CD4-positive, alpha-beta T cell treated with Interferon alpha-2 for 1 hour (primary cell): ENCODE data around the gene MRPL40.

Source experiments
- DNase-seq, 2 donors: peaks; one replicate each; pipeline ENCODE4 v3.0.0-alpha.2; 2020 to 2022

MRPL40 gene

GRCh38 chr22:19463491-19464469 is 31.4 kb downstream of the MRPL40 start:
- DNase-seq = no peak

DNA sequence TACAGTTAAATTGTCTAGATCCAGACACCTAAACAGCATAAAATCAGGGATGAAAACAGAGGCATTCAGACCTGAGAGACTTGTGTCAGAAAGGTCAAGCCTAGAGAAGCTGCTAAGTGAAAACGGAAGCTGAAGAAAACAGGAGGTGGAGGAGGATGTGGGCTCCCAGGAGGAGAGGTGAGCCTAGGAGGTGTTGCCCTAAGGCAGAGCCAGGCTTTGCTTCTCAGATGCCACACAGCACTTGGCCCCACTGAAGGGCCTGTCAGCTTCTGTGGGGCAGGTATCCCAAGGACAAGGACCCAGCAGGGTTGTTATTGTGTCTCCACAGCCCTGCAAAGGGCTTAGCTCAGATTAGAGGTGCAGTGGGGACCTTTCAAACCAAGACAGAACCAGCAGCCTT is 32.2 kb downstream of the MRPL40 start:
- no peak for DNase-seq

- DNase-seq = no peak
Measured at GRCh38 chr22:19464975-19465374, 32.6 kb downstream of the MRPL40 start.

DNA sequence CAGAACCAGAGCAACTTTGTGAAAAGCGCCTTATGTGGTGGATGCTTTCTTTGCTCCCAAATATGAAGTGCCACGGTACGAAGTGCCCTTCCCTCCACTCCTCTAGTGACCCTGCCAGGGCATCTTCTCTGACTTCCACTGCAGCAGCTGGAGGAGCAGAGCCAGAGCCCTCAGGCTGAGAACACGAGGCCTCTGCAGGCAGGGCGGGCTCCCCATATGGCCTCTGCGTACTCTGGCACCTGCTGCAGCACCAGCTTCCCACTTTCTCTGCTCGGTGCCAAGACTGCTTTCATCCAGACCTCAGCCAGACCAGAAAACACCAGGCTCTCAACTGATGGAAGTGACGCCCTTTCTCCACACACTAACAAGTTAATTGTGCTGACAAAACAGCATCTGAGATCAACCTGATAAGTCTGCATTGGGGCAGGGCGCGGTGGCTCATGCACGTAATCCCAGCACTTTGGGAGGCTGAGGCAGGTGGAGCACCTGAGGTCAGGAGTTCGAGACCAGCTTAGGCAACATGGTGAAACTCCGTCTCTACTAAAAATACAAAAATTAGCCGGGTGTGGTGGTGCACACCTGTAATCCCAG is 33.9 kb downstream of the MRPL40 start:
- no peak for DNase-seq

DNA sequence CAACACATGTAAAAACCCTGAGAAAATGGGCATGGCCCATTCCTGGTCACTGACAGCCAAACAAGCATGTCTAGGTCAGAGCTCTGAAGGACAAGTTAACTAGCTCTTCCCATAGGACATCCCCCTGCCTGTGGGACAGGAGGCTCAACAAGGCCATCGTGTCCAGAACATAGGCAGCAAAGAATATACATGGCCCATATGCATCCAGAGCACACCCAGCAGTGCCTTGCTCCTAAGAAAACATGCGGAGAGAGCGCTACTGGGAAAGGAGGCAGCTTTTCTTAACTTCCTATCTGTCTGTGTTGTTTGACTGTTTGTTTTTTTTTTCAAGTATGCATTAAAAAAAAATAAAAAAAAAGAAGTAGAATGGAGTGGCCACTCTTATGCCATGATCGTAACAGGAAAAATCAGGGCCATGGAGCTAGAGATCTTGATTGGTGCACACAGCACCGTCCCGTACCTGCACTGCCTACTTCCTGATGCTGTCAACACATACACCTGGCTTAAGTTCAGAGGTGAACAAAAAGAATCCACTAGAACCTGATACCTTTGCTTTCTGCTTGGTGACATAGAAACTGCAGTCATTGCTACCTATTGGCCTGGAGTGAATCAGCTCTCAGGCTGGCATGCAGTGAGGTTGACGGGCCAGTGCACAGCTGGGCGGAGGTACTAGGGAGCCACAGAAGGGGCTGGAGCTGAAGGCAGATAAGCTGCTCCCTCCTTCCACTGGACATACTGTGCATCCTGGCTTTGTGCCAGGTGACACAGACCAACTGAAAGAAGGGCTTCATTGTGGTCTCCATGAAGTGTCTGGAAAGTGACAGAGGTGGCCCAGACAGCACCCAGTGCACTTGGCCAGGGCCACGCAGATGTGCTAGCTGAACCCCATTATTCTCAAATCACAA is 34.8 kb downstream of the MRPL40 start:
- DNase-seq = no peak

DNA sequence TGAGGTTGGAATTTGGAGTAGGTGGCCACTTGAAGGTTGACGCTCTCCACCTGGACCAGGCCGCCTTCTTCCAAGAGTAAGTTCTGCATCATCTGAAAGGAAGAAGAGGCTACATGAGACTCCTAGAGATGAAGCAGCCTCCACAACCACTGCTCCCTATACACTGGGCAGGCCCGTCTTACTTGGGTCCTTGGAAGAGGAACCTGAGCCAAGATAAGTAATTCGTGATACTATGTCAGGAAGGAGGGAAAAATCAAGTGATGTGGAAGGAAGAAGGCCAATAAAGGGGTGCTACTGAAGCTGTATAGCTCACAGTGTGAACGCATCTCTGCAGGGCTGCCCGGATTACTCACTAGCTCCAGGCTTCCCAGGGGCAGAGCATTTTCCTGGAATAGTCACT is 35.6 kb downstream of the MRPL40 start:
- no peak for DNase-seq

DNA sequence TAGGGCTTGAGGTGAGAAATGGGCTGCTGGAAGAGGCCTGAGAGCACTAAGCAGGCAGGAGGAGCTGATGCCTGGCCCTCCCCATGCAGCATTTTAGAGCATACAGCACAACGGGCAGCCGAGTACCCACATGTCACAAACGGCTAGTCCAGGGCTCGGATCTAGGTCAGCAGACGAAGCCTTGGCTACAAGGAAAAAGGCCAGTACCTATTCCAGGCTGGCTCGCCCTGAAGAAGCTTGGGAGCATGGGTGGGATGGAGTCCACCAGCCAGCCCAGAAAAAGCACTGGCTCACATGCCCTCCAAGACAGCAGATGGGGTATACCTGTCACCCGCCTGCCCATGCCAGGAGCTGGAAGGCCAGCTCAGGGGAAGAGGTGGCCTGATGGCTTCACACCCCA is 37.1 kb downstream of the MRPL40 start:
- DNase-seq = no peak

GRCh38 chr22:19470010-19470409 is 37.7 kb downstream of the MRPL40 start:
- DNase-seq = no peak

DNA sequence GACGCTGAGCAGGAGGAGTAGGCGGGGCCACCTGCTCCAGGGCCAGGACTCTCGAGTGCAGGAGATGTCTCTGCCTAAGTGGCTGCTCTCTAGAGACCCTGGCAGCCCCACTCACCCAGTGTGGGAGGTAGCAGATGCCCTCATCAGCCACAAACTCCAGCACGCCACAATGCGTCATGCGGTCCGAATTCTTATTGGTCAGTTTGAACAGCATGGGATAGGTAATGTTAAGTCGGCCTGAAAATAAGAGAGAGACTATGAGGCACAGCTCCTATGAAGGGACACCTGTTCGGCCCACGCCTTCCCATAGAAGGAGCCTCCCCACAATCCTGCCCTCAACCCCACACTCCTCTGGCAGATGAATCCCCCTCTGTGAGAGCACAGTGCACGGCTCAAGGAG is 39.2 kb downstream of the MRPL40 start:
- no peak for DNase-seq

GRCh38 chr22:19472233-19472632 is 39.9 kb downstream of the MRPL40 start:
- no peak for DNase-seq

DNA sequence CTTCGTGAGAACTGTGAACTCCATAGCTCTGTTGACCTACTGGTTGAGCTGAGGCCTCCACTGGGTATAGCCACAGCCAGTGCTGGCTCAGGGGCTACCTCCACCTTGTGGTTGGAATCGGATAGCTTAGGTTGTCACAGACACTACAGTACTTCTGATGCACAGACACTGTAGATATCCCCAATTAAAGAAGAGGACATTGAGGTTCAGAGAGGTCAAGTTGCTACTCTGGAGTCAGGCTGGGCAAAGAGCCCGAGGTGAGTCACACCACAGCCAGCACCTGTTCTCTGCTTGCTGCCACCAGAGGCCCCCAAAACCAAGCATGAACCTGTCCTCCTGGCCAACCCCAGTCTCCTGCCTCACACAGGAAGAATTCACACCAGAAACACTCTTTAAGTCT is 41.2 kb downstream of the MRPL40 start:
- no peak for DNase-seq

DNA sequence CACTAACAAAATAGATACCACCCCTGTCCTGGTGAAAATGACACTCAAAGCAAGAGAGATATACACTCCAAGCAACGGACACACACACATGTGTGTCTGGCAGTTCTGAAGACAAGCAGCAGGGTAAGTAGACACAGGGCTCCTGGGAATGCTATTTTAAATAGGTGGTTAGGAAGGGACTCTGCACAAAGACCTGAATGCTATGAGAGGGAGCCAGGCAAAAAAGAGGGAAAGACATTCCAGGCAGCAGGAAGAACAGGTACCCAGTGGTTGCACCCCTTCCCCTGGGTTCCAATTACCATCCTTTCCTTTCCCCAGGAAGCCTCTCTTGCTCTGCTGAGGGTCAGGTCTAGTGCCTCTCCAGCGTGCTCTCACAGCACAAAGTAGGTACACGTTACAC is 43.7 kb downstream of the MRPL40 start:
- no peak for DNase-seq

- DNase-seq = peak in 1 of 2 donors; percentile 37
Measured at GRCh38 chr22:19477321-19478044, 45.1 kb downstream of the MRPL40 start.

GRCh38 chr22:19478045-19478900 is 45.9 kb downstream of the MRPL40 start:
- peak in 1 of 2 donors; percentile 25 for DNase-seq

DNA sequence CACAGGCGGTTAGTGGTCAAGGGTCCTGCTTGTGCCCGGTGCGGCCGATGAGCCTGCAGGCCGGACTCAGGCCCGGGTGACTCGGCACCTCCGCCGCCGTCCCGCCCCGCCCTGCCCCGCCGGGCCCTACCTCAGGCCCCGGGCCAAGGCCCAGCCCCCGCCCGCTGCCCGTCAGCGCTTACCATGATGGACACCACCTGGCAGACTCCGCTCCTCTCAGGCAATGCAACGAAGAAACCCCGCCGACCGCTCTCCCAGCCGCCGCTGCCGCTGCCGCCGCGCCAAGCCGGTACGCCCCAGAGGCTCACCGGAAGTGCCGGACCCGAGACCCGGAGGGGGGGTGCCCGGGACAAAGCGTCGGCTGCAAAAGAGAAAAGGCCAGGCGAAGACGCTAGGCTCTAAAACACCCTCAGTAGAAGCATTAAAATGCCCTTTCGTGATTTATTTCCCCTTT is 46.6 kb downstream of the MRPL40 start, which contains the start of gene UFD1:
Gene UFD1, minus strand, starts transcription at position 293 of the 454 bp plus-strand sequence. Its CDS starts 108 bp downstream, at position 185.
- peak; percentile 81 to 88 for DNase-seq

DNA sequence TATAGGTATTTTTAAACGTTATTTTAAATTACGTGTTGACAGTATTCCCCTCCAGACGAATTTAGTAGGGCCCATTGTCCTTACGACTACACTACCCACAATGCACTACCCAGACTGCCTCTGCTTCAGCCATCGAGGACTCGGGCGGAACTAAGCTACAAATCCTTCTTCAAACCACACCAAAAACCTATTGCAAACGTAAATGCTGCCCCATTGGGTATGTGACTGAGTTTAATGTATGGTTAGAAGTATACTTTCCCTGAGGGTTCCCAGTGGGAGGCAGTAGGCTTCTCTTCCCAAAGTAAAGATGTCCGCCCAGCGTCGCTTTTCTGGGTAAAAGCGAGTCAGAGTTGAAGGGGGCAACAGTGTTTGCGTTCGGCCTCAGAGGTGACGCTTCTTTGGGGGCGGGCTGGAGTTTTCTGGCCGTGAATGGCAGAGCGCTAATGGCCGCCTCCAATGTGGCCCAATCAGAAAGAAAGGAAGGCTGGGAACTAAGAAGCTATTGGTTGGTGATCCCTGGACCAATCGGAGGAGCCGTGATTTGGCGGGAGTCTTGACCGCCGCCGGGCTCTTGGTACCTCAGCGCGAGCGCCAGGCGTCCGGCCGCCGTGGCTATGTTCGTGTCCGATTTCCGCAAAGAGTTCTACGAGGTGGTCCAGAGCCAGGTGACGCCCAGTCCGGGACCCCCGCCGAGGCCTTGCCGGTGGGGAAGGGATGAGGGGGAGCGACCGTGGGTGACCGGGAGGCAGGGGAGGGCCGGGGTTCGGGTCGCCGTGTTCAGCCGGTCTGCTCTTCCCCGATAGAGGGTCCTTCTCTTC is 47.2 kb downstream of the MRPL40 start, which contains the start of gene CDC45:
Gene CDC45, plus strand, starts transcription at position 566 of the 818 bp plus-strand sequence. Its CDS starts 49 bp downstream, at position 615.
- peak; percentile 96 to 98 for DNase-seq

DNA sequence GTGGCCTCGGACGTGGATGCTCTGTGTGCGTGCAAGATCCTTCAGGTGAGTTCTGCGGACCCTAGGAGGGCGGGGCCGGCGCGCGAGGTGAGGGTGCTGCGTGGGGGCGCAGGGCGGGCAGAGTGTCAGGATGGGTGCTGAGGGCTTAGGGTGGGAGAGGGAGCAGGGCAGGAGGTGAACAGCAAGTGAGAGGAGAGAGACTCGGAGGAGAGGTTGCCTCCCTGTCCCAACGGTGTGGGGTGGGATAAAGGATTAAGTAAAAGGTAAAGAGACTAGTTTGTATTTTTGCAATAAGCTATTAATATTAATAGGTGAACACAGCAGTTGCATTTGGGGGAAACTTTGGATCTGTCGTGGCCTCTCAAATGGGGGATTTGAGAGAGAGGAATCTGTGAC is 47.8 kb downstream of the MRPL40 start:
- DNase-seq = no peak

GRCh38 chr22:19480789-19481188 is 48.4 kb downstream of the MRPL40 start:
- no peak for DNase-seq

- no peak for DNase-seq
Measured at GRCh38 chr22:19482297-19482696, 50.0 kb downstream of the MRPL40 start.
